A549 treated with Hydrocortisone at 1 μM for 4 hours (cell line): Measurements from ENCODE around the gene ZBTB37. TPM values are rescaled to one million over a fixed set of nuclear protein-coding genes. Genes with fewer than 3 reads are reported as not detected.

ENCODE experiments used
- total RNA-seq: library from RNA; stranded (reverse); fragments of 200-300 nt; extraction: Qiagen RNA extraction; gene quantifications from 5 replicates; pipeline ENCODE4 v1.2.3, GENCODE V29; 2022

ZBTB37 gene, protein sequence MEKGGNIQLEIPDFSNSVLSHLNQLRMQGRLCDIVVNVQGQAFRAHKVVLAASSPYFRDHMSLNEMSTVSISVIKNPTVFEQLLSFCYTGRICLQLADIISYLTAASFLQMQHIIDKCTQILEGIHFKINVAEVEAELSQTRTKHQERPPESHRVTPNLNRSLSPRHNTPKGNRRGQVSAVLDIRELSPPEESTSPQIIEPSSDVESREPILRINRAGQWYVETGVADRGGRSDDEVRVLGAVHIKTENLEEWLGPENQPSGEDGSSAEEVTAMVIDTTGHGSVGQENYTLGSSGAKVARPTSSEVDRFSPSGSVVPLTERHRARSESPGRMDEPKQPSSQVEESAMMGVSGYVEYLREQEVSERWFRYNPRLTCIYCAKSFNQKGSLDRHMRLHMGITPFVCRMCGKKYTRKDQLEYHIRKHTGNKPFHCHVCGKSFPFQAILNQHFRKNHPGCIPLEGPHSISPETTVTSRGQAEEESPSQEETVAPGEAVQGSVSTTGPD
- total RNA-seq: 0.90 to 1.6 TPM (median 1.5 TPM) in 5 replicates

GRCh38 chr1:173868266-173869020, at the start of gene ZBTB37:
Gene ZBTB37, plus strand, starts transcription at chr1:173868380. Its CDS starts 1,846 bp downstream, at chr1:173870226.

DNA sequence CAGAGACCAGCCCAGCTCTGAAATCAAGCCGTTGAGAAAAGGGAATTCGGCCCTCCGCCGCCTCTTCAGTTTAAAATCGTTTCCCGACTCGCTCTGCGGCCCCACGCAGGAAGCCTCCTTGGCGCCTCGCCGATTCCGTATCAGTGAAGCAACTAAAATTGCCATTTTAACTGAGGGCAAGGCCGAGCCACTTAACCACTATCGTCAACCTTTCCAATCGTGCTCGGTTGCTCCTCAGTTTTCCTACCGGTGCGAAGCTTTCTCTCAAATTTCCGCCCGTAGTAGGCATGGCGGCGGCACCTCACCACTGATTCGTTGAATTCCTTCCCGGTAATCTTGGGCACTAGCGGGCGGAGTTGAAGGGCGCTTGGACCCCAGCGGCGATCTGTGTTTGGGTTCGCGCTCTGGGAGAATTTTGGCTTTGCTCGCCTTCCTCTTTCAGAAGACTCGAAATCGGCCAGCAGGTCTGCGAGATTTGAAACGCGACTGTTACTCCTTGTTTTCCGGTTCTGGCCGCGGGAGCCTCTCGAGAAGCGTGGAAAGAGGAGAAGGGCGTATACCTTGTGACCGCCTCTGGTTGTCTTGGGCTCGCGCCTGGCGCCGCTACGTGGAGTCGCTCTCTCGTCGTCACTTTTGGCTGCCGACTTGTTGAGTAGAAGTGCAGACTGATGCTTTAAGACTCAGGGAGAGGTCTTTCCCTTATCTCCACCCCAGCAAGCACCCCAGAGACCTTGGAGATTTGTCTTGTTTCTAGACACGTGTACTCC, 43.7 kb upstream of the ZBTB37 start, which contains the start of the genes CENPL and DARS2:
TSS of gene CENPL (minus strand) at position 569 of the 767 bp plus-strand sequence. CDS start 13,584 bp downstream, outside the sequence.
TSS of gene DARS2 (plus strand) at position 359 of the 767 bp plus-strand sequence. CDS start 557 bp downstream, outside the sequence.

GRCh38 chr1:173867753-173868265, 371 bp upstream of the ZBTB37 start, which contains the start of gene GAS5:
Gene GAS5, minus strand, starts transcription at chr1:173867989.

GRCh38 chr1:173917149-173917548, 49.0 kb downstream of the ZBTB37 start, which contains the start of gene SERPINC1:
Gene SERPINC1, minus strand, starts transcription at chr1:173917327. Its CDS starts 68 bp downstream, at chr1:173917259.

Other genes with a start within 250 kb of the ZBTB37 start
- gene TEX50, start 233.0 kb upstream of the ZBTB37 start, total RNA-seq: not detected in 5 replicates
- 0.13 to 0.24 TPM (median 0.14 TPM) in 5 replicates for gene ANKRD45, start 198.5 kb upstream of the ZBTB37 start, total RNA-seq
- gene KLHL20, start 153.4 kb upstream of the ZBTB37 start, total RNA-seq: 11.3 to 19.9 TPM (median 12.9 TPM) in 5 replicates
- gene DARS2, start 43.7 kb upstream of the ZBTB37 start, total RNA-seq: 37.4 to 52.5 TPM (median 41.9 TPM) in 5 replicates
- 11.1 to 15.5 TPM (median 13.4 TPM) in 5 replicates for gene CENPL, start 43.5 kb upstream of the ZBTB37 start, total RNA-seq
- gene GAS5, start 391 bp upstream of the ZBTB37 start, total RNA-seq: 279 to 303 TPM (median 294 TPM) in 5 replicates
- 0.07 to 0.13 TPM (median 0.10 TPM) in 4 of 5 replicates, not detected in the other for gene SERPINC1, start 48.9 kb downstream of the ZBTB37 start, total RNA-seq
- gene RC3H1, start 154.0 kb downstream of the ZBTB37 start, total RNA-seq: 5.4 to 6.5 TPM (median 5.7 TPM) in 5 replicates